ENCODE data around the gene PAQR8. TPM values are rescaled to one million over a fixed set of nuclear protein-coding genes. Genes with fewer than 3 reads are reported as not detected.

Gene PAQR8
- total RNA-seq, 1 experiment from 2014 or later = 3.0 TPM

DNA sequence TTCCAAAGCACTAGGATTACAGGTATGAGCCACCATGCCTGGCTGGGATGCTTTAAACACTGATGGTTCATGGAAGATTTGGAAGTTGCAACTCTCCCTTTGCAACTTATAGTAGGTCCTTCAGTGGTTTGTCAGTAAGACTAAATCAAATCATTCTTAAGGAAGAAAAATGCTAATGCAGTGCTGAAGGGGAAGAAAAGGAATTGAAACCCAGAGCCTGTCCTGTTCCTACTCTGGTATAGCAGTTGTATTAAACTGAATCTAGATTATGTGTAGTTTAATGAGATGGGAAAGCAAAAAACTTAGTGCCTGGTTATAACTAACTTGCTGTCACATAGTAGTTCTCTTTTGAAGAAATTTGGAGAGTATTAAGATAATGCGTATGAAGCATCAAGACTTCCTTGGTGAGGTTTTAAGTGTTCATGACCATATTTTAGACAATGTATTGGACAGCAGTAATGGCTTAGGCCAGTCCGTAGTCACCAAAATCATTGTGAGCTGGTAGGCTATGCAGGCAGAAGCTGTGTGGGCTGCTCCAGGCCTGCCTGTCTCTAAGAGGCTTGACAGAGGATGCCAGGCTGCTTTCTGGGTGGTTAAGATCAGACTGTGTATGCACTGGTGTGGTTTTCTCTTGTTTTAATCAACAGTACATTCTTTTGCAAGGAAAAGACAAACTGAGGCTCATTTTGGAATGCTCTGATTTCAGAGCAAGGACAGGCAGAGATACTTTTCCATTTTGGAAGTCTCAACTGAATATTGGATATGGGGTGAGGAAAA, 14.0 kb downstream of the PAQR8 start:
- H4K5ac ChIP-seq (ENCODE audit: insufficient read length, low read depth, low read length) = no peak overlapping the region
- peaks cover 2 to 6% of the 10 kb centered on the region in 2 experiments; a peak in 2 of 5 replicates for H3K9me3 Mint-ChIP-seq
- no peaks in the 10 kb centered on the region for H3K4me1 ChIP-seq (ENCODE audit: insufficient read depth, low read length)
- no peaks in the 10 kb centered on the region for H3K79me2 ChIP-seq (ENCODE audit: insufficient read depth, low read length)
- no peak overlapping the region for H3K18ac ChIP-seq (ENCODE audit: insufficient read length, low read depth, low read length)
- H3K36me3 Mint-ChIP-seq (ENCODE audit: insufficient read depth in 1 of 3, low read depth in 3 of 3) = peaks cover 6 to 15% (median 6%) of the 10 kb centered on the region in 3 experiments; a peak in 6 of 7 replicates
- H2BK120ac ChIP-seq (ENCODE audit: low read depth, low read length, poor library complexity, severe bottlenecking) = no peak overlapping the region
- H2BK15ac ChIP-seq (ENCODE audit: low read depth, low read length) = no peak overlapping the region
- peaks cover 2 to 3% of the 10 kb centered on the region in 2 experiments; a peak in 2 of 4 replicates for H3K4me1 Mint-ChIP-seq
- no peak overlapping the region for H2AFZ ChIP-seq (ENCODE audit: low read length)
- no peak overlapping the region for H2BK20ac ChIP-seq (ENCODE audit: low read depth, low read length, poor library complexity, severe bottlenecking)
- no peak overlapping the region for H3K56ac ChIP-seq (ENCODE audit: insufficient read length, low read depth, low read length)
- no peak overlapping the region for H3K27ac Mint-ChIP-seq
- no peaks in the 10 kb centered on the region for H3K23me2 ChIP-seq (ENCODE audit: insufficient read length, low read depth, low read length, poor library complexity, severe bottlenecking)
- H4K8ac ChIP-seq (replicated peaks; ENCODE audit: insufficient read length, low read depth, low read length) = no peak overlapping the region
- H3T11ph ChIP-seq (ENCODE audit: low read length) = no peak overlapping the region
- no peak overlapping the region for H2BK12ac ChIP-seq (ENCODE audit: insufficient read length, low read depth, low read length)
- H3K4me2 ChIP-seq (ENCODE audit: insufficient read depth, insufficient read length, low read length) = no peak overlapping the region
- no peaks in the 10 kb centered on the region; the same call in 1 of the 2 replicates for H3K27me3 Mint-ChIP-seq (ENCODE audit: low read depth)
- H4K91ac ChIP-seq (ENCODE audit: insufficient read length, low read depth, low read length) = no peak overlapping the region
- no peak overlapping the region for H3K23ac ChIP-seq (ENCODE audit: insufficient read length, low read depth, low read length)
- H4K20me1 ChIP-seq (ENCODE audit: control insufficient read depth, insufficient read depth, insufficient read length) = no peaks in the 10 kb centered on the region
- H3K4me3 Mint-ChIP-seq = no peak overlapping the region
- no peaks in the 10 kb centered on the region for H3K9me3 ChIP-seq (ENCODE audit: control insufficient read depth, low read depth, low read length)
- H3K27ac ChIP-seq (ENCODE audit: insufficient read length, low read depth, low read length) = no peak overlapping the region
- no peak overlapping the region for H3K4ac ChIP-seq (ENCODE audit: low read depth, low read length)
- WGBS (ENCODE audit: extremely low coverage, insufficient read length, low lambda C conversion rate) = no CpG with 5 or more reads among the region's 2 CpGs
- no peaks in the 10 kb centered on the region for H3K79me1 ChIP-seq (ENCODE audit: insufficient read depth, low read depth, low read length, poor library complexity, severe bottlenecking)
- no peak overlapping the region for H2AK5ac ChIP-seq (ENCODE audit: insufficient read length, low read length)
- H3K9ac ChIP-seq (ENCODE audit: extremely low read depth, insufficient read length, low read length) = no peak overlapping the region
- DNase-seq = no peak
- H3K27me3 ChIP-seq (ENCODE audit: insufficient read depth, low read length) = no peaks in the 10 kb centered on the region
- no peak overlapping the region for H3K14ac ChIP-seq (ENCODE audit: insufficient read depth, low read length)
- H2BK5ac ChIP-seq (ENCODE audit: insufficient read length, low read length) = no peak overlapping the region
- no peak for TF ChIP-seq CTCF (conservative IDR thresholded peaks at IDR 0.05)

All from H9 (cell line).